ENCODE measurements around the gene RGPD8.

Gene RGPD8

DNA sequence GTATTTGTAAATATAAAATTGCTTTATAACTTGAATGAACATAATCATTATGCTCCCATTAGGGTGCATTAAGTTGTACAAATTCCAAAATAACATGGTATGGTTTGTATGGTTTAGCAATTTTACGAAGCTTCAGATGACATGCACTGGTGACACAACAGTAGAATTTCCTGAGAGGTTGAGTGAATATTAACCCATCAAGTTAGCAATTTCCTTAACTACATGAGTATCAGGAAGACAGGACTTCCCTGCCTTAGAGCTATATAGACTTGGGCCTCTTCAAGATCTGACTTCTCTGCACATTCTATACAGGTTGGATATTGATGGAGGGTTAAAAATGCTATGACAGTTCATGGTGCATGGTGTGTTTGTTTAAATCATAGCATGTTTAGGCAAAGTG is 97.8 kb downstream of the RGPD8 start:
- no peak for DNase-seq (ENCODE audit: low read depth, low spot score)

DNA sequence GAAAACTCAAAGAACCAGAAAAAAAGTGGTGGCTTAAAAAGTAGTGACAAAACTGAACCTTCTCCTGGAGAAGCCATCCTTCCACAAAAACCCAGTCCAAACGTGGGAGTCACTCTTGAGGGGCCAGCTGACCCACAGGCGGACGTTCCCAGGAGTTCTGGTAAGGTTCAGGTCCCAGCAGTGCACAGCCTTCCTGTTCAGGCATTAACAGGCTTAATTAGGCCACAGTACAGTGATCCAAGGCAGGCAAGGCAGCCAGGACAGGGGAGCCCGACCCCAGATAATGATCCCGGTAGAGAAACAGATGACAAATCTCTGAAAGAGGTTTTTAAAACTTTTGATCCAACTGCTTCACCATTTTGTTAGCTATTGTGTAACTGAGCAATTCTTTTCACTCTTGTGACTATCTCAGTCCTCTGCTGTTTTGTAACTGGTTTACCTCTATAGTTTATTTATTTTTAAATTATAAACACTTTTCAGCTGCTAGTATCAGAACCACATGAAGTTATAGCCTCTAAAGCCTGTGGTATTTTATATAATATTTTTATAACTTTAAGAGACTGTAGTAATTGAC is 101.2 kb downstream of the RGPD8 start:
- no peak for DNase-seq (ENCODE audit: low read depth, low spot score)

DNA sequence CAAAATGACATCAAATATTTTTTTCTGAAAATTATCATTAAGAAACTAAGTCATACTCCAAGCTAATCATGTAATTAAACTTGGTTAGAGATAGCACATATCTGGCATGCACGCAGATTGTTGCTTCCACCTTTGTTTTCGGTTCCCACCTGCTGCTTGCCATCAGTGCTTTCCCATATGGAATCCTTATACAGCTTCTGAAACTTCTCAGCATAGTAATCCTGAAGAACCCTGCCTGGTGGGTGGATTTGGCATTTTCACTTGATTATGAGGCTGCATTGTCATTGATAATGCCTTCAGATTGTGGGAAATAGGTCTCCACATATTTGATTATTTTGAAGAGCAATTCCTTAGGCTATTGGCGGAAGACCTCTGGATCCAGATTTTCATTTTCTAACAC is 110.5 kb downstream of the RGPD8 start:
- no peak for DNase-seq (ENCODE audit: low read depth, low spot score)

DNA sequence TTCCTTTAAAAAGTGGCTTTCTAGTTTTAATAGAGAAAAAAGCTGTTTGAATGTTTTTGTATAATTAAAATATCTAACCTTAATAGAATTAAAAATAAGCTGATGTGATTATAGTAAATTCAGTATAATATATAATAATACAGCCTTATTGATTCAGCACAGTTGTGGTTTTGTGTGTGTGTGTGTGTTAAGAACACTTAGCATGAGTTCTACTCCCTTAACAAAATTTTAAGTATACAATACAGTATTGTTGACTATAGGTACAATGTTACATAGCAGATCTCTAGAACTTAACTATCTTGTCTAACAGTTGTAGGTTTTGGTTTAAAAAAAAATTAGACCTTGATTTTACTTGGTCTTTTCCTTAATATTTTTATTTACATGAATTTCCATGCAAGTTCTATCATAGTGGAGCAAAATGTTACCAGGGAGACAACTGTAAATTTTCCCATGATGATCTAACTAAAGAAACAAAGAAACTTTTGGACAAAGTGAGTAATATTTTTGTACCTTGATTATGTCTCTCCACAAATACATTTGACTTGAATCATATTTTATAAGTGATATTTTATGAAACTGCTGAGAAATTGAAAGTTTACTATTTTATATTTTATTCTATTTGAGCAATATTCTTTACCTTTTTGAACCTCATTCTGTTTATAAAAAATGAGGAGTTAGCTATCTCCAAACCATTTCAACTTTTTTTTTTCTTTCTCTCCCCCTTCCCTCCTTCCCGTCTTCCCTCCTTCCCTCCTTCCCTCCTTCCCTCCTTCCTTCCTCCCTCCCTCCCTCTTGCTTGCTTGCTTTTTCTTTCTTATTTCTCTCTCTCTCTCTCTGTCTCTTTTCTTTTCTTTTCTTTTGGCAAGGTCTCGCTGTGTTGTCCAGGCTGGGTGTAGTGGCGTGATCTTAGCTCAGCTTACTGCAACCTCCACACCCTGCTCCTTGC is 111.8 kb downstream of the RGPD8 start:
- no peak for DNase-seq (ENCODE audit: low read depth, low spot score)
